A673 (cell line): Measurements from ENCODE around the gene MYO18B.

Experiments used
- EZH2 ChIP-seq: fragments of 200-600 bp; sonication (generic); IDR thresholded peaks from 2 replicates; pipeline ENCODE4 v1.6.1; 2017; ENCODE audit warnings: borderline replicate concordance, low read depth, mild to moderate bottlenecking, mixed read lengths, antibody characterized with exemption, low read length; ENCODE audit not compliant: poor library complexity, severe bottlenecking
- TF ChIP-seq, protein P1 (sequence below): fragments of 300-800, 200-600 bp; sonication (generic); conservative IDR thresholded peaks from 2 replicates; pipeline ENCODE4 v1.5.1; 2017; ENCODE audit warnings: low read depth, mild to moderate bottlenecking, antibody characterized with exemption, low read length, moderate library complexity, mixed read lengths

- TF ChIP-seq, protein P1, sequence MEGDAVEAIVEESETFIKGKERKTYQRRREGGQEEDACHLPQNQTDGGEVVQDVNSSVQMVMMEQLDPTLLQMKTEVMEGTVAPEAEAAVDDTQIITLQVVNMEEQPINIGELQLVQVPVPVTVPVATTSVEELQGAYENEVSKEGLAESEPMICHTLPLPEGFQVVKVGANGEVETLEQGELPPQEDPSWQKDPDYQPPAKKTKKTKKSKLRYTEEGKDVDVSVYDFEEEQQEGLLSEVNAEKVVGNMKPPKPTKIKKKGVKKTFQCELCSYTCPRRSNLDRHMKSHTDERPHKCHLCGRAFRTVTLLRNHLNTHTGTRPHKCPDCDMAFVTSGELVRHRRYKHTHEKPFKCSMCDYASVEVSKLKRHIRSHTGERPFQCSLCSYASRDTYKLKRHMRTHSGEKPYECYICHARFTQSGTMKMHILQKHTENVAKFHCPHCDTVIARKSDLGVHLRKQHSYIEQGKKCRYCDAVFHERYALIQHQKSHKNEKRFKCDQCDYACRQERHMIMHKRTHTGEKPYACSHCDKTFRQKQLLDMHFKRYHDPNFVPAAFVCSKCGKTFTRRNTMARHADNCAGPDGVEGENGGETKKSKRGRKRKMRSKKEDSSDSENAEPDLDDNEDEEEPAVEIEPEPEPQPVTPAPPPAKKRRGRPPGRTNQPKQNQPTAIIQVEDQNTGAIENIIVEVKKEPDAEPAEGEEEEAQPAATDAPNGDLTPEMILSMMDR: no peak
- TF ChIP-seq EZH2: no peak
Measured at GRCh38 chr22:25758316-25758715, 16.3 kb downstream of the MYO18B start.
